NCI-H345 (cell line): ENCODE results near the gene LRIG2.
"Not testable (repeated sequence)": the region's sequence is repeated elsewhere in the genome, so short reads cannot be mapped to it uniquely, and the experiment has no call there.

Experiments used
- DNase-seq: peaks from one replicate; lab custom pipeline; 2025; lab: John Stamatoyannopoulos, UW

The LRIG2 gene

DNA sequence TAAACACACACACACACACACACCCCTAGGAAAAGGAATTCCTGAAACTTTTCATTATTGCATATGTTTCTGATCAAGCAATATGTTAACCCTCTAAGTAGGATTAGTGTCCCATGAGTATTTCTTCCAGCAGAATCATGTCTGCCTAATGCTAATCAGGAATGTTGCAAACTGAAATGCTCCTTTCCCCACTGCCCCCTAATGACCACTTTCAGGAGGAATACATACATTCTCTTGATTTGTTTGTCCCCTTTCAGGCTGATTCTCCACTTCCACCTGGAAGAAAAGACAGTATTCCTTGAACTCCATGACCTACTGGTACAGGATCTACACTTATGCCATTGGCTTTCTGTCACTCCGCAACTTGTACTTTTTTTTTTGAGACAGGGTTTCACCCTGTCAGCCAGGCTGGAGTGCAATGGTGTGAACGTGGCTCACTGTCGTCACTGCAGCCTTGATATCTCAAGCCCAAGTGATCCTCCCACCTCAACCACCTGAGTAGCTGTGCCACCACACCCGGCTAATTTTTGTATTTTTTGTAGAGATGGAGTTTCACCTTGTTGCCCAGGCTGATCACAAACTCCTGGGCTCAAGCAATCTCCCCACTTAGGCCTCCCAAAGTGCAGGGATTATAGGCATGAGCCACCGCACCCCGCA, 56.7 kb downstream of the LRIG2 start:
- DNase-seq = no peak

DNA sequence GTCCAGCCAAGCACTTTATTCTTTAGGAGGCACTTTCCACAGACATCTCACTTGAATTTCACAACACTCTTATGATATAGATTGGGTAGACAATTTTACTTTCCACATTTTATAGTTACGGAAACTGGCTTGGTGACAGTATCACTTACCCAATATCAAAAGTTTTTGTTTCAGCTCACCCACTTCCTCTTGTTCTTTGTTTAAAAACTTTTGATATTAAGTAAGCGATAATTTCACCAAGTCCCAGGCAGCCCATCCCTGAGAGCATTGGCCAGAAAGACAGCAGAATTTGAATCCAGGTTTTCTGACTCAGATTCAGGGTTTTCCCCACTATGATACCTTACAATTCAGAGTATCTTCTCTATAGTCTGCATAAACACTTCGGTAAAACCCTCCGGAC, 60.0 kb downstream of the LRIG2 start:
- DNase-seq = no peak

- no peak for DNase-seq
Observed at GRCh38 chr1:113133759-113134158, 60.8 kb downstream of the LRIG2 start.

DNA sequence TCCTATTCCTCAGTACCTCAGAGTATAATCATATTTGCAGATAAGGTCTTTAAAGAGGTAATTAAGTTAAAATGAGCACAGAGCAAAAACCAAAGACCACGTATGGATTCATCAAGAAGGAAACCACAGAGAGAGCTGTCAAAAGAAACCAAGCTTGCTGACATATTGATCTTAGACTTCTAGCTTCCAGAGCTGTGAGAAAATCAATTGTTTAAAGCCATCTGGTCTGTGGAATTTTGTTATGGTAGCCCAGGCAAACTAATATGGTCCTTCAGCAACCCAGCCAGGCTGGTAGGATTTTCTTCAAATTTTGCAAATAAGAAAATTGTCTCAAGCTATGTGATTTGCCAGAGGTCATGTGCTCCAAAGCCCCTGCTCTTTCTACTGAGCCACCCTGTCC, 62.5 kb downstream of the LRIG2 start:
- no peak for DNase-seq

DNA sequence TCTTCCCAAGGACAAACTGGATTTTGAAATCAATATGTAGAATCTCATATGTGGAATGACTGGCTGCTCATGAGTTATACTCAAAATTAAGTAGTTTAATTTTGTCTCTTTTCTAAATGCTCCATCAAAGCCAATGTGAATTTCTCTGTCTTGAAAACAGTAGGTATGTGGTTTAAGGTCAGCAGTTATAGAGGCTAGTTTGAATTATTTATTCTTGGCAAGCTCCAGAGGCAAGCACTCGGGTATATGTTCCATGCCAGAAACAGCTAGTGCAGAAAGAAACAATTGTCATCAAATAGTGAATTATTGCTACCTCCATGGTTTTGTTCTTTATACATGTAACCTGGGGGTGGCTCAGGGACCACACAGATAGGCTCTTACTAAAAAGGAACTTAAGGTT, 63.5 kb downstream of the LRIG2 start:
- no peak for DNase-seq

DNA sequence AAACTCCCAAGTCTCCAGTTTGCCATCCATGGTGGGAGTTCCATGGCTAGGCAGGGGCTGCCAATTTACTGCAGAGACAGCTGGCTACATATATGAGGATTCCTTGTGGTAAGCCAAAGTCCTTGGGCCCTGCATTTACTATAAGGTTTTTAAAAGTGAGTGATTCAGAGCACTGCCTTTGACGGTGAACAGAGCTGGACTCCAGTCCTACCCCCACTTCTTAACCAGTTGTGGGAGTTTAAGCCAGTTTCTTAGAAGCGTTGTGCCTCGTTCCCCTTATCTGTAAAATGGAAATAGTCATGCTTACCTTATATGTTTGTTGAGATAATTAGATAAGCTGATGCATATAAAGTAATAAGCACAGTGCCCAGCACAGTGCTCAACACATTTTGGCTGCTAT, 64.6 kb downstream of the LRIG2 start:
- DNase-seq = no peak

GRCh38 chr1:113138778-113139177, 65.8 kb downstream of the LRIG2 start:
- no peak for DNase-seq

DNA sequence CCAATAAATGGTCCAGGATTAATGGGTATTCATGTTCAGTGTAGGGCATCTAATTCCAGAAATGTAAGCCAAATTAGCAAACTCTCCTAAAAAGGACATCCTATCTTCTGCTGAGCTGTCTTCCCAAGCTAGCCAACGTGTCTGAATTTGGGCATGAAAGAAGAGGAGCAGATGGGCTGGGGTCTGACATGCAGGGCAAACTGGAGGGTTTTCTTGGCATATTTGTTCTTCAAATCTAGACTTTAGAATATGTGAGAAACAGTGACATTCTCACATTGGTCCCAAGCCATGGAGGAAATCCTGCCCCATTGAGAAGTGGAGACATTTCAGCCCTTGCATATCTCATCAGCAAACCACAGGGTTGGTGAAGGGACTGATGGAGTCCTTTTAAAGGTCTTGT, 67.2 kb downstream of the LRIG2 start:
- no peak for DNase-seq

DNA sequence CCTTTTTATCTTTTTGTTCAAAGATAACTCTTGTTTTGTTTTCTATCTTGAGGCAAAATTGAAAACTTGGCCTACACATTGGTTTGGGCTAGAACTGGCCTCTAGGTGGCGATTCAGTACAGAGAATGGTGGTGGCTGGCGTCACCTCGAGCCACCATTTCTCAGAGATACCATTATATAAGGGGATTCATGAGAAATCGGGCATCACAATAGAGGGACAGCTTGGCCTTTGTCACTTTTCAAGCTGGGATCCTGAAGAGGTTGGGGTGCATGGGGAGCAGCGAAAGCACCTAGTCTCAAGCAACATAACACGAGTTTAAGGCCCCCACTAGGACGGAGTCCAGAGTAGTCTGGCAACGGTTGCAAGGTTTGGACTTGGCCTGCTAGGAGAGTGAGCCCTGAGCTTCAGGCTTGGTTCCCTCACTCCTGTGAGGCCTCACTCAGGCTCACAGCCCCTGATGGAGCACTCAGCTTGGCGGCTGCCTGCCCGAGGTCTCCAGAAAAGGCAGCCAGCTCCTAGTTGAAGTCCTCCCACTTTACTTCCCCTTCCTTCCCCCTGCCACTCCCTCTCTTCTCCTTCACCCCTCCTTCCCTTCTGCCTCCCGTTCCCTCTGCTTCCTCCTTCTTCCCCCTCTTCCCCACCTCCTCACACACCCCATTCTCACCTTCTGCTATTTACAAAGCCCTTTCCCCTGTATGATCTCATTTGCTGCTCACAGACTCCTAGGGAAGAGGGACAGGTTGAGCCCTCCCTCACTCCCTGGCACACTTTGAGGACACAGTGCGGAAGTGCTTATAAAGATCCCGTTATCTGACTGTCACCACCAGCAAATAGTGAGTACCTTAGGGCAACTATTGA, 67.8 kb downstream of the LRIG2 start:
- peak; percentile 63 for DNase-seq

DNA sequence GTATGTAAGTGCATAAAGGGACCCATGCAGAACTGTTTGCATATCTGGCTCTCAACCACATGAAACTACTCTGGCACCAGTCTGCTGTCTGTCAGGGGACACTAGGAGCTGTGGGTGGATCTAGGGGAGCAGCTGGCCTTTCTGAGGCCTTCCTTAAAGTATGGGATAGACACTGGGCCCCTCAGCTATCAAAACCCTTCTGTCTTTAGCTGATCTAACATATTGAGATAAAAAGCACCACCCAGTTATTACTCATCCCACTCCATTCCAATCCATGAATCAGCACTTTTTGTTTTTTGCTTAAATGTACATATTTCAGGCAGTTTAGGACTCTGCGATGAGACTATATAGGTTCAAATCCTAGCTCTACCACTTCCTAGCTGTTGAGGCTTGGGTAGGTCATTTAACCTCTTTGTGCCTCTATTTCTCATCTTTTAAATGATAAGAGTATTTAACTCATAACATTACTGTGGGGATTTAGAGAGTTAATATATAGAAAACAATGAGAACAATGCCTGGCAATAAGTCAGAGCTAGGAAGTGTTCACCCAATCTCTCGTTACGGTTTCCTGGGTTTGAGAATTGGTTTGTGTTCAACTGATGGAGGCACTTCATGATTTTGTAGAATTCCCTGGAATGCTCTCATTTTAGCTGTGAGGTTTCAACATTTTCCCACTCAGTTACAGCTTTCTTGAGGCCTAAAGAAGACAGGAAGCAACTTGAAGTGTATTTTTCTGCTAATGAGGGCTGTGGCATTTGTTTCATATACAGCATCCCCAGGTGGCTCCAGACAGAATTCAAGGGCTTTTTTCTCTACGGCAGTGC, 68.9 kb downstream of the LRIG2 start:
- no peak for DNase-seq

DNA sequence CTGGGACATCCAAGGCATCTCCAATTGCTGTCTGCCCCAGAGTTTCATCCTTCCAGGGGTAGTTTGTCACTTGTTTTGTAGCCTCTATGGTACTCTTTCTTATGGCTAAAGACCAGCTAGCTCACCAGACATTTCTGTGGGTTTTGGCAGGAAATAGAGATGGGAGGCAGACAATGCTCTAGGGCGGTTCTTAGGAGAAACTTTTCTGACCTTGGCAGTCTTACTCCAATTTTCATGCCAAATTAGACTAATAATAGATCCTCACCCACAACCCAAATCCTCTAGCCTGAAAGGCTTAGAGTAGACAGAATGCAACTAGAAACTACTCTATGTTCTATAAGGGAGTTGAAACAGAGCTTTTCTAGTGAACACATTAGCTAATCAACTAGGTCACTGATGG, 69.8 kb downstream of the LRIG2 start:
- DNase-seq = no peak

- no peak for DNase-seq
Observed at GRCh38 chr1:113146242-113147072, 73.5 kb downstream of the LRIG2 start.

GRCh38 chr1:113147073-113147625, 74.2 kb downstream of the LRIG2 start:
- DNase-seq = no peak

- no peak for DNase-seq
Observed at GRCh38 chr1:113147826-113148225, 74.8 kb downstream of the LRIG2 start.

DNA sequence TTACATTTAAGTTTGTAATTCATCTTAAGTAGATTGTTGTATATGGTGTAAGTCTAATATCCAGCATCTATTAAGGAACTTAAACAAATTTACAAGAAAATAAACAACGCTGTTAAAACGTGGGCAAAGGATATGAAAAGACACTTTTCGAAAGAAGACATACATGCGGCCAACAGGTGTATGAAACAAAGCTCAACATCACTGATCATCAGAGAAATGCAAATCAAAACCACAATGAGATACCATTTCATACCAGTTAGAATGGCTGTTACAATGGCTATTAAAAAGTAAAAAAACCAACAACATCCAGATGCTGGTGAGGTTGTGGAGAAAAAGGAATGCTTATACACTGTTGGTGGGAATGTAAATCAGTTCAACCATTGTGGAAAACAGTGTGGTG, 77.5 kb downstream of the LRIG2 start:
- DNase-seq = not testable (repeated sequence)

- DNase-seq = no peak
Observed at GRCh38 chr1:113153116-113153803, 80.3 kb downstream of the LRIG2 start.

- no peak for DNase-seq
Observed at GRCh38 chr1:113156368-113156767, 83.4 kb downstream of the LRIG2 start.

DNA sequence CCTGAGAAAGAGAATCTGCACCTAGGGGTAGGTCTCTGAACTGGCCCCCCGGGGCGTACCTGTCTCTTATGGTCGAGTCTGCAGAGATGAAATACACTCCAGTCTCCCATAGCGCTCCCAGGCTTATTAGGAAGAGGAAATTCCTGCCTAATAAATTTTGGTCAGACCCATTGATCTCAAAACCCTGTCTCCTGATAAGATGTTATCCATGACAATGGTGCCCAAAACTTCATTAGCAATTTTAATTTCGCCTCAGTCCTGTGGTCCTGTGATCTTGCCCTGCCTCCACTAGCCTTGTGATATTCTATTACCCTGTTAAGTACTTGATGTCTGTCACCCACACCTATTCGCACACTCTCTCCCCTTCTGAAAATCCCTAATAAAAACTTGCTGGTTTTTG, 85.7 kb downstream of the LRIG2 start:
- DNase-seq = not testable (repeated sequence)

DNA sequence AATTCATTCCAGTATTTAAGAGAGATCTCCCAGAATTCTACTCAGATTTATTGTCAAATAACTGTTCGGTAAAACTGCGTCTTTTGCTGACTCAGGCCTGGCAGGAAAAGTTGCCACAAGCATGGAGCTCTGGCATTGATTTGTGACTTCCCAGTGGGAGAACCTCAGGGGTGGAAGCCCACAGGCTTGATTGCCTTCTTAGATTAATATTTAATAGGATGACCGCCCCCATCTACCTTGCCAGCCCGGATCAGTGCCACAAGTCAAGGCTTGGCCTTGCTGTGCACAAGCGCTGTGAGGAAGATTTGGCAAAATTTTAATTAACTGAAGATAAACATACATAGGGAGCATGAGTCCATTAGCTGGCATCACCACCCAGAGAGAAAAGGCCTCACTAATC, 93.5 kb downstream of the LRIG2 start:
- DNase-seq = no peak

GRCh38 chr1:113168946-113169345, 95.9 kb downstream of the LRIG2 start:
- DNase-seq = no peak

DNA sequence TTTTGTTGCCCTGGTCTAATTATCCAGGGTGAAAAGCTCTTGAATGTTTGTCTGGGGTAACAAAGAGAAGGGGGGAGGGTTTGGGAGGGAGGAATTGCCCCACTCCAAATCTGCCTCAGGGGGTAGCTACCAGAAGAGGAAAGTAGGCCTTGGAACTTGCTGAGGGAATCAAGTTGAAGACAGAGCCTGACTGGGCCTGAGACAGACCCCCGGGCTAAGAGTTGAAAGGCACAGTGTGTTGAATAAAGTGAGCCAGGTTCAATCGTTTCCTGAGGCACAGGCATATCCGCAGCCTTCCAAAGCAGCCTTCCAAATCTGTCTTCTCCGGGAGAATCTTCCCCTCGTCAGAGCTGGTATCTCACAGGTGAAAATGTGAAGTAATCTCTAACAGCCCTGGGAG, 96.6 kb downstream of the LRIG2 start:
- DNase-seq = no peak
